ENCODE measurements around the gene RUFY2.

- TF ChIP-seq, protein P1, sequence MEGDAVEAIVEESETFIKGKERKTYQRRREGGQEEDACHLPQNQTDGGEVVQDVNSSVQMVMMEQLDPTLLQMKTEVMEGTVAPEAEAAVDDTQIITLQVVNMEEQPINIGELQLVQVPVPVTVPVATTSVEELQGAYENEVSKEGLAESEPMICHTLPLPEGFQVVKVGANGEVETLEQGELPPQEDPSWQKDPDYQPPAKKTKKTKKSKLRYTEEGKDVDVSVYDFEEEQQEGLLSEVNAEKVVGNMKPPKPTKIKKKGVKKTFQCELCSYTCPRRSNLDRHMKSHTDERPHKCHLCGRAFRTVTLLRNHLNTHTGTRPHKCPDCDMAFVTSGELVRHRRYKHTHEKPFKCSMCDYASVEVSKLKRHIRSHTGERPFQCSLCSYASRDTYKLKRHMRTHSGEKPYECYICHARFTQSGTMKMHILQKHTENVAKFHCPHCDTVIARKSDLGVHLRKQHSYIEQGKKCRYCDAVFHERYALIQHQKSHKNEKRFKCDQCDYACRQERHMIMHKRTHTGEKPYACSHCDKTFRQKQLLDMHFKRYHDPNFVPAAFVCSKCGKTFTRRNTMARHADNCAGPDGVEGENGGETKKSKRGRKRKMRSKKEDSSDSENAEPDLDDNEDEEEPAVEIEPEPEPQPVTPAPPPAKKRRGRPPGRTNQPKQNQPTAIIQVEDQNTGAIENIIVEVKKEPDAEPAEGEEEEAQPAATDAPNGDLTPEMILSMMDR (IDR thresholded peaks at IDR 0.05), result no peak
- no peak for TF ChIP-seq POLR2A (IDR thresholded peaks at IDR 0.05)
Observed at GRCh38 chr10:68329506-68329861, 77.6 kb downstream of the RUFY2 start.
